Measurements from ENCODE around the gene ZNF839.
A peak's percentile ranks its signal among the peaks of the same experiment; 100 is the strongest.

The ZNF839 gene

GRCh38 chr14:102319351-102320032 is at the start of gene ZNF839:
Gene ZNF839, plus strand, starts transcription at chr14:102319746. Its CDS starts 20 bp downstream, at chr14:102319766.
- no peaks in the 10 kb centered on the region for H3K36me3 Mint-ChIP-seq
- H3K27me3 Mint-ChIP-seq: no peaks in the 10 kb centered on the region
- H3K4me3 Mint-ChIP-seq: peak within 1 kb of the TSS; percentile 94
- H3K27ac Mint-ChIP-seq: peak within 1 kb of the TSS; percentile 95
- H3K4me1 Mint-ChIP-seq (ENCODE audit: low read depth): peaks cover 55% of the 10 kb centered on the region
- H3K9me3 Mint-ChIP-seq (ENCODE audit: low read depth): no peaks in the 10 kb centered on the region

GRCh38 chr14:102272392-102272791 is 47.2 kb upstream of the ZNF839 start:
- Mint-ChIP-seq H3K36me3 (peaks cover 2% of the 10 kb centered on the region), H3K4me1 (ENCODE audit: low read depth) (no peaks in the 10 kb centered on the region), H3K4me3 (no peak overlapping the region), H3K9me3 (ENCODE audit: low read depth) (no peaks in the 10 kb centered on the region), H3K27ac (no peak overlapping the region), H3K27me3 (no peaks in the 10 kb centered on the region)

GRCh38 chr14:102275866-102276265 is 43.7 kb upstream of the ZNF839 start:
- Mint-ChIP-seq H3K9me3 (ENCODE audit: low read depth) (no peaks in the 10 kb centered on the region), H3K36me3 (no peaks in the 10 kb centered on the region), H3K27ac (no peak overlapping the region), H3K4me3 (no peak overlapping the region), H3K27me3 (no peaks in the 10 kb centered on the region), H3K4me1 (ENCODE audit: low read depth) (no peaks in the 10 kb centered on the region)

GRCh38 chr14:102277874-102278630 is 41.5 kb upstream of the ZNF839 start:
- no peaks in the 10 kb centered on the region for H3K4me1 Mint-ChIP-seq (ENCODE audit: low read depth)
- no peaks in the 10 kb centered on the region for H3K27me3 Mint-ChIP-seq
- no peaks in the 10 kb centered on the region for H3K36me3 Mint-ChIP-seq
- no peak overlapping the region for H3K27ac Mint-ChIP-seq
- no peak overlapping the region for H3K4me3 Mint-ChIP-seq
- no peaks in the 10 kb centered on the region for H3K9me3 Mint-ChIP-seq (ENCODE audit: low read depth)

- H3K36me3 Mint-ChIP-seq: no peaks in the 10 kb centered on the region
- no peaks in the 10 kb centered on the region for H3K9me3 Mint-ChIP-seq (ENCODE audit: low read depth)
- no peaks in the 10 kb centered on the region for H3K4me1 Mint-ChIP-seq (ENCODE audit: low read depth)
- no peak overlapping the region for H3K27ac Mint-ChIP-seq
- H3K4me3 Mint-ChIP-seq: no peak overlapping the region
- no peaks in the 10 kb centered on the region for H3K27me3 Mint-ChIP-seq
Observed at GRCh38 chr14:102278631-102278935, 41.0 kb upstream of the ZNF839 start.

- Mint-ChIP-seq H3K27ac (no peak overlapping the region), H3K4me1 (ENCODE audit: low read depth) (no peaks in the 10 kb centered on the region), H3K27me3 (no peaks in the 10 kb centered on the region), H3K36me3 (no peaks in the 10 kb centered on the region), H3K9me3 (ENCODE audit: low read depth) (no peaks in the 10 kb centered on the region), H3K4me3 (no peak overlapping the region)
Observed at GRCh38 chr14:102279282-102279681, 40.3 kb upstream of the ZNF839 start.

GRCh38 chr14:102279688-102280348 is 39.7 kb upstream of the ZNF839 start:
- H3K27ac Mint-ChIP-seq: no peak overlapping the region
- H3K9me3 Mint-ChIP-seq (ENCODE audit: low read depth): no peaks in the 10 kb centered on the region
- H3K4me3 Mint-ChIP-seq: no peak overlapping the region
- no peaks in the 10 kb centered on the region for H3K4me1 Mint-ChIP-seq (ENCODE audit: low read depth)
- no peaks in the 10 kb centered on the region for H3K36me3 Mint-ChIP-seq
- H3K27me3 Mint-ChIP-seq: no peaks in the 10 kb centered on the region

- Mint-ChIP-seq H3K36me3 (no peaks in the 10 kb centered on the region), H3K27ac (no peak overlapping the region), H3K4me1 (ENCODE audit: low read depth) (no peaks in the 10 kb centered on the region), H3K9me3 (ENCODE audit: low read depth) (no peaks in the 10 kb centered on the region), H3K27me3 (no peaks in the 10 kb centered on the region), H3K4me3 (no peak overlapping the region)
Observed at GRCh38 chr14:102280376-102280962, 39.1 kb upstream of the ZNF839 start.

- Mint-ChIP-seq H3K4me3 (no peak overlapping the region), H3K4me1 (ENCODE audit: low read depth) (no peaks in the 10 kb centered on the region), H3K27me3 (no peaks in the 10 kb centered on the region), H3K36me3 (no peaks in the 10 kb centered on the region), H3K9me3 (ENCODE audit: low read depth) (no peaks in the 10 kb centered on the region), H3K27ac (no peak overlapping the region)
Observed at GRCh38 chr14:102282751-102283465, 36.6 kb upstream of the ZNF839 start.

GRCh38 chr14:102283631-102284129 is 35.9 kb upstream of the ZNF839 start:
- Mint-ChIP-seq H3K27me3 (no peaks in the 10 kb centered on the region), H3K36me3 (peaks cover 3% of the 10 kb centered on the region), H3K4me3 (no peak overlapping the region), H3K9me3 (ENCODE audit: low read depth) (no peaks in the 10 kb centered on the region), H3K4me1 (ENCODE audit: low read depth) (no peaks in the 10 kb centered on the region), H3K27ac (no peak overlapping the region)

GRCh38 chr14:102285106-102285505 is 34.4 kb upstream of the ZNF839 start:
- H3K27me3 Mint-ChIP-seq: no peaks in the 10 kb centered on the region
- H3K9me3 Mint-ChIP-seq (ENCODE audit: low read depth): no peaks in the 10 kb centered on the region
- H3K36me3 Mint-ChIP-seq: peaks cover 3% of the 10 kb centered on the region
- no peaks in the 10 kb centered on the region for H3K4me1 Mint-ChIP-seq (ENCODE audit: low read depth)
- H3K4me3 Mint-ChIP-seq: no peak overlapping the region
- H3K27ac Mint-ChIP-seq: no peak overlapping the region

GRCh38 chr14:102288139-102288538 is 31.4 kb upstream of the ZNF839 start:
- Mint-ChIP-seq H3K27me3 (no peaks in the 10 kb centered on the region), H3K27ac (no peak overlapping the region), H3K36me3 (peaks cover 3% of the 10 kb centered on the region), H3K4me3 (no peak overlapping the region), H3K9me3 (ENCODE audit: low read depth) (no peaks in the 10 kb centered on the region), H3K4me1 (ENCODE audit: low read depth) (no peaks in the 10 kb centered on the region)

- H3K36me3 Mint-ChIP-seq: peaks cover 3% of the 10 kb centered on the region
- H3K4me3 Mint-ChIP-seq: no peak overlapping the region
- no peaks in the 10 kb centered on the region for H3K27me3 Mint-ChIP-seq
- H3K4me1 Mint-ChIP-seq (ENCODE audit: low read depth): no peaks in the 10 kb centered on the region
- H3K9me3 Mint-ChIP-seq (ENCODE audit: low read depth): no peaks in the 10 kb centered on the region
- no peak overlapping the region for H3K27ac Mint-ChIP-seq
Observed at GRCh38 chr14:102292441-102292840, 27.1 kb upstream of the ZNF839 start.

- H3K4me3 Mint-ChIP-seq: no peak overlapping the region
- no peak overlapping the region for H3K27ac Mint-ChIP-seq
- no peaks in the 10 kb centered on the region for H3K9me3 Mint-ChIP-seq (ENCODE audit: low read depth)
- no peaks in the 10 kb centered on the region for H3K36me3 Mint-ChIP-seq
- H3K27me3 Mint-ChIP-seq: no peaks in the 10 kb centered on the region
- no peaks in the 10 kb centered on the region for H3K4me1 Mint-ChIP-seq (ENCODE audit: low read depth)
Observed at GRCh38 chr14:102293781-102294180, 25.8 kb upstream of the ZNF839 start.

All from activated naive CD8-positive, alpha-beta T cell (primary cell).